Measurements from ENCODE around the gene ZFYVE26.

Gene ZFYVE26

DNA sequence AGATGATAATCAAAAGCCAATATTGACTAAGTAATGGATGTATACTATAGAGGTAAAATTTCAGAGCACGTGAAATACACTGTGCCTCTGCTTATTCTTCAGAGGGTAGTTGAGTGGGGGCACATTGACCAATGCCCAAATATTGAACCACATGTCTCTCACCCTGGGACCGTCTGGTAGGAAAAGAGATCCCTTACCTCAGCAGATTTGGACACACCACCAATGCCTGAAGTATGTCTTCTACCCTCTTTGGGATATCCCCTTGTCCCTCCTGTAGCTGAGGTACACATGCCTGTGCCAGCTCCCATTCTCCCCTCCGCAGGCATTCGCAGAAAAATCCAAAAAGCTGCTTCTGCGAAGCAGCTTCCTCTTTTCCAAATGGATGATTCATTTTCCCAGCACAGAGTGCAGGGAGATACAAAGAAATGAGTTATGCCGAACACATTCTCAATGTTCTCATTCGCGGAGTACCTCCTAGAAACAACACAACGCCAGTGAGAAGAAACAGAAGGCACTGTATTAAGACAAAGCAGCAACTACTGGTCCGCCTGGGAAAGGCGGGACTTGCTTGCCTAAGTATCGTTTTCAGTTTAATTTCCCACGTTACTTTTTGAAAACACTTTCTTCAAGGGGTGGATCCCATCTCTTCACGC lies 691 bp downstream of the ZFYVE26 start:
- DNase-seq: no peak

DNA sequence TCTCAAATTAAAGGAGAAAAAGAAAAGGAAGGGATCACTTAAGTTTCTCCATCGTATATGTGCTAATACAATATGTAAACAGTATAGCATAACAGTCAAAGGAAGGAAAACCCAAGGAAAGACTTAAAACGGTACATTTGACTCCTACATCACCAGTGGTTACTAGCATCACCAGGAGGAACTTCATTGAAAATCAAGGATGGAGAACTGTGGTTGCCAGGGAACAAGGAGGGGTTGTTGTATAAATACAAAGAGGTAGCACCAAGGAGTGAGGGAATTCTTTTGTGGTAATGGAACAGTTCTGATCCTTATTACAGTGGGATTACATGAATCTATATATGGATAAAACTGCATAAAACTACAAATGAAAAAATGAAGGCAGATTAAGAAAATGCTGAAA lies 1.6 kb downstream of the ZFYVE26 start:
- no peak for DNase-seq

DNA sequence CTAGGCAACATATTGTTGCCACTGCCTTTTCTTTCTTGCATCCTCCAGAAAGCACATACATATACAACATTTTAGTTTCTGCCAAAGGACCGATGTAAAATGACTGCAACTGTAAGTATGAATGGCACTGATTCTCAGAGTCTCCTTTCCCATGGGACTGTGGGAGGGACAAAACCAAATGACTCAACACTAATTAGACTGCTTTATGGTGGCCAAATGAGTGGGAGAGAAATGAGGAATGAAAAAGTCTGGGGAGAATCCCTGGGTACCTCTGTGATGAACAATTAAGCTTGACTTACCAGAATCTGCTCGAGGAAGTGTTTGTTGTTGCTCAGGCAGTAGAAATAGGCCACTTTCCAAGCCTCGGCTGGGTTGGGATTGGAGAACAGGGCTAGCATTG lies 10.1 kb downstream of the ZFYVE26 start:
- no peak for DNase-seq

DNA sequence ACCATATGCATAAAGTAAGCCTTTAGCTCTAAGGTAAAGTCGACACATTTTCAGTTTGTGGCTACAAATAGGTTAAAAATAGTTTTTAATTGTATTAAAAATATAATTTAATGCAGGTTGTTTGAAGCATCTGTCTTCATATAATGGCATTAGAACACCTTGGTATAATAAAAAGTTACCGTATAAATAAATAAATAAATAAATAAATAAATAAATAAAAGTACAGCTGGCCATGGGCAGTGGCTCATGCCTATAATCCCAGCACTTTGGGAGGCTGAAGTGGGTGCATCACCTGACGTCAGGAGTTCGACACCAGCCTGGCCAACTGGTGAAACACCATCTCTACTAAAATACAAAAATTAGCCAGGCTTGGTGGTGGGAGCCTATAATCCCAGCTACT lies 15.6 kb downstream of the ZFYVE26 start:
- no peak for DNase-seq

DNA sequence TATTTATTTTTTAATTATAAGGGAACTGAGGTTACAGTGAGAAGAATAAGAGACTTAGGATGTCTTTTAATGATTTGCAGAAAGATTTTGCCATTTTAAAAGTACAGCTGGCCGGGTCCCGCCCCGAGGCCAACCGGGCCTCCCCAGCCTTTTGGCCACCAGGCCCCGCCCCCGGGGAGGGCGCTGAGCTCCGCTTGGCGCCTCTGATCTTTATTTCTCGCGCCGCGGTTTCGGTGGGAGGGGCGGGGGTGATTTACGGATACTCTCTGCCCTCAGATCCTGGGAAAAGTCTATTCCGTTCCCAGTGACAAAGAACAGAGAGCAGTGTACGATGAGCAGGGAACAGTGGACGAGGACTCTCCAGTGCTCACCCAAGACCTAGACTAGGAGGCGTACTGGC lies 17.7 kb downstream of the ZFYVE26 start:
- no peak for DNase-seq

DNA sequence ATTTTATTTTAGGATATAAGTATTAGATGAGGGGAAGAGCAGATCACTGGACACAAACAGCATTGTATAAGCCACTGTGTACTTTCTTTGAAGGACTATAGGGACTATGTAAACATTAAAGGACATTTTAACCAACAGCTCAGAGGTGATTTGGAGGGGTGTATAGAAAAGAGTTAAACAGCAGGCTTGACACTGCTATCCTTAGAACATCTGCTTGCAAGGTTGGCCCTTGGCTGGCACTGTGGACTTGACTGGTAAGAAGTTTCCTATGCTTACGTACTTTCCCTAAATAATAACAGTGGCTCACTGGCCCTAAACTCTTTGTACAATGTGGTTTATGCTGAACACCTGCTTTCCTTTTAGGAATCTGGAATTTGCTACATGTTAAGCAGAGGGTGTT lies 28.7 kb downstream of the ZFYVE26 start:
- DNase-seq: no peak

DNA sequence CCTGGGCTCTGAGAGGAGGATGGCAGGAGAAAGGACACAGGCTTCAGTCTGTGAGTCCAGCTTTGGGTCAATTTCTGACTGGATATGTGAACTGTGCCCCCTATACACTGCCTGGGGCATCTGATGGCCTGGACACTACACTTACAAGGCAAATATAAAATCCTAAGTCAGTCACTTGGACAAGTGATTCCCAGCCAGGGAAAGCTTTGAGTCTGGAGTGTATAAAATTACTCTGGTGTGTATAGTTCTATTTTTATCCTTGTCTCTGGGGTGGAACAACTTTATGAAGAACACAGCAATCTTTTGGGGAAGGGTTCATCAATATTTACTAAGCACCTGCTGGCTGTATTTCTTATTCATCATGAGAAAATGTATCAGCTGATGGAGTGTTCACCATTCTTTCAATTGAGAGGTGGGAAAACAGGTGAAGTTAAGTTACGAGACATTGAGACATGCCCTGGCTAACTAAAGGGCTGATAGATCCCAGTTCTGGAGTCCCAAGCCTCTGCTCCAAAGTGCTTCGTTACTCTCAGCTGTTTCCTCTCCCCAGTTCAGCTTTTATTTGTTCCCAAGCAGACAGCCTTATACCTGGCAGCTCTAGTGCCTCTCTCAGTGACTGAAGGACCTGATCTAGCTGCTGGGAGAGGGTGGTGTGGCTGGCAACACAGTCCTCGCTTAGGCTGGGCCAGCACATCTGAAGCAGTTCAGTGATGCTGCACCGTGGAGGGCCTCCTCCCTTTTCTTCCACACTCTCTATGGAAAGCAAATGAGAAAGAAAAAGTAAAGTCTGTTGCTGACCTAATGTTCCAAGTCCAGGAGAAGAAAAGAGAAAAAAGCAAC lies 30.9 kb downstream of the ZFYVE26 start:
- DNase-seq: no peak

DNA sequence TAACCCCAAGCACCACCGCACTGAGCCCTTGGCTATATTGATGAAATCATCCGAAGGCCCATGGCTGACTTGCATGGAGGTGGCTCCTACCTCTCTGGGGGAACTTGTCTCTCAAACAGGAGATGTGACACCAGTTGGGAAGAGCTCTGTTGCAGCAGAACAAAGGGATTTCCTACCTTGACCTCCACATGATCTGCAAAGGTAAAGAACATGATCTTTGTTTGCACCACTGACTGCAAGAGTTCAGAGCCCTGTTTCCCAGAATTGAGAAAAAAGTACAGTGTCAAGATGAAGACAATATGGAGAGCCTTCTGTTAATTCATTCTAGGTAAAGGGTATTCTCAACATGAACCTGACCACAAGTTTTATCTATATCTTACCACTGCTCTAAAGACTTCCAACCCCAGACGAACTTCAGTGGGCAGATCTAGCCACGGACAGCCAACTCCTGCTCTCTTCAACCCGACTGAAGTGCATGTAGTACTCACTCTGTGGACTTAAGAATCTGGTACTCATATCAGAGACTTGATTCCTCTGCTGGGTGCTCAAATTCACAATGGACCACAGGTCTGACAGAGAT lies 32.1 kb downstream of the ZFYVE26 start:
- no peak for DNase-seq

DNA sequence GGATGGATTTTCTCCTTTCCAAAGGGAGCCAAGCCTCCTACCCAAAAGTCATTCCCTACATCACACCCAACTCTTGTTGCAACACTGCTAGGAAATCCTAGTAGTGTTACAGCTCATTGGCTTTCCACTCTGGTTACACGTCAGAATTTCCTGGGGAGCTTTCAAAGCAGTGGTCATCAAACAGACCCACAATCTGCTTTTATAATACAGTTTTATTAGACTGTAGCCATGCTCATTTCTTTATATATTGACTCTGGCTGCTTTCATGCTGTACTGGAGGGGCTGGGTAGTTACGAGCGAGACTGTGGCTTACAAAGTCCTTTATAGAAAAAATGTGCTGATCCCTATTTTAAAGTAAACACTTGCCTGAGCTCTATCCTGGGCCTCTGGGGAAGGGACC lies 34.3 kb downstream of the ZFYVE26 start:
- DNase-seq: no peak

DNA sequence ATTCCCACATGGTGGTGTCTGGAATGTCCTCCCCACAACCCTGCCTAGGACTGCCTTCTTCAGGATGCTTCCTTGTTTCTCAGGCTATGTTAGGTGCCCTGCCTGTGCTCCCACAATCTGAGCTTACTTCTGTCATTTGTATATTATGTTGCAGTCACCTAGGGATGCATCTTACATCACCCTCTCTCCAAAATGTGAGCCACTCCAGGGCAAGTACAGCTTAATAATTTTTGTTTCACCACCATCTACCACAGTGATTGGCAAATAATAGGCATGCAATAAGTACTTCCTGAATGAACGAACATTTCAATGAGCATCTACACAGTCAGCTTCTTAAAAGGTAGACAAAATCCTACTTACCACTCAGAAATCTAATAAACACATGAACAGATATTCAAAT lies 37.6 kb downstream of the ZFYVE26 start:
- DNase-seq: no peak

DNA sequence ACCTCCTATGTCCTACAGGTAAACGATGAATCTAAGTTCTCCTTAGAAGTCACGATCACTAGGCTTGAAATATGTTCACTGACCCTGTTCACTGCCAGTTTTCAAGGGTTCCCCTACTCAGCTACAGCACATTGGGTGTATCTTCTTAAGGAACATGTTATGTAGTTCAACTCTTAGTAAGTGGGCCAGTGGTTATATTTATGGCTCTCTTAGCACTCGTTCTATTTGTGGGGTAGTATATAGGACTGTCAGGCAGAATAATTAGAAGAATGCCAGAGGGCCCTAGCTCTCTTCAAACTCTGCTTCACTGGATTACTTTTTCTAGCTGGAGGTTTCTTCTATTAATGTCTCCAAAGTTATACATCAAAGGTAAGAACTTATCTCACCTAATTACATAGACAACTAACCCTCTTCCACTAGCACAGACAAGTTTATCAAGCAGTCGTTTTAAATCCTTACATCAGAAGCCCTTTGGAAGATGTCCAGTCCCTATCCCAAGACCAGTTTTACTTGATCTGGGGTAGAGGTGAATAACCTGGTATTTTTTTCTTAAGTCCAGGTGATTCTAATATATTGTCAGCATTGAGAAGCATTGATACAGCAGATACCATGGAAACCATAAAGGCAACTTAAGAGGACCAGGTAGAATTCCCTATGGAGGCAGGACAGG lies 39.6 kb downstream of the ZFYVE26 start:
- DNase-seq: no peak

DNA sequence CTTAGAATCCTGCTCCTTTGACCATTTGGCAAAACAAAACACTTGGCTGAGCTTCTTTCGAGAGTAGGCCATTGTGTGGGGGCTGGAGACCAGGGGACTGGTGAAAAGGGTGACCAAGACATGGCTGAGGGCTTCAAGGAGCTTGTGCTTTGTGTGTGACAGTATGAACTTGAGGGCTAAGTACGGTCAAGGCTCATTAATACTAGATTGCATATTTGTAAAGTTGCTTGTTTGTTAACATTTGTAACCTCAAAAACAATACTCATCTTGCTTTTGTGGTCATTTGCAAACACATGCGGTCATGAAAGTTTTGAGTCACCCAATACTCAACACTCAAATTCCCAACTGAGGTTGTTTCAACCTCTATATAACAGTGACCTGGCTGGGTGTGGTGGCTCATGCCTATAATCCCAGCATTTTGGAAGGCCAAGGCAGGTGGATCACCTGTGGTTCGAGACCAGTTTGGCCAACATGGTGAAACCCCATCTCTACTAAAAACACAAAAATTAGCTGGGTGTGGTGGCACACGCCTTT lies 42.5 kb downstream of the ZFYVE26 start:
- DNase-seq: no peak

DNA sequence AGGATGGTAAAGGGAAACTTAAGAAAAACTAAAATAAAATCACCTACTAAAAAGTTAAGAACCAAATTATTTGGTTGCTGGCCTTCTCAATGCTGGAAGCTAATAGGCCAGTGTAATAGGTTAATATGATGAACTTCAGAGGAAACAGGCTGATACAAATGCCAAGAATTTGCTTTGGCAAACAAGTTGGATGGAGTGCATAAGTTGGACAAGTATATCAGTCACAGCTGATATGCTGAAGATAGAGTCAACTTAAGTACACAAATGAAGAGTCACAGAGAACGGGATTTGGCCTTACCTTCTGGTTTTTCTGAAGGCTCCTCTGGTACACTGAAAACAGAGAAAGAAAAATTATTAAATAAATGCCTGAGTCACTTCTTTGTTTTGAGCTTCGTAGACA lies 48.2 kb downstream of the ZFYVE26 start:
- DNase-seq: no peak

DNA sequence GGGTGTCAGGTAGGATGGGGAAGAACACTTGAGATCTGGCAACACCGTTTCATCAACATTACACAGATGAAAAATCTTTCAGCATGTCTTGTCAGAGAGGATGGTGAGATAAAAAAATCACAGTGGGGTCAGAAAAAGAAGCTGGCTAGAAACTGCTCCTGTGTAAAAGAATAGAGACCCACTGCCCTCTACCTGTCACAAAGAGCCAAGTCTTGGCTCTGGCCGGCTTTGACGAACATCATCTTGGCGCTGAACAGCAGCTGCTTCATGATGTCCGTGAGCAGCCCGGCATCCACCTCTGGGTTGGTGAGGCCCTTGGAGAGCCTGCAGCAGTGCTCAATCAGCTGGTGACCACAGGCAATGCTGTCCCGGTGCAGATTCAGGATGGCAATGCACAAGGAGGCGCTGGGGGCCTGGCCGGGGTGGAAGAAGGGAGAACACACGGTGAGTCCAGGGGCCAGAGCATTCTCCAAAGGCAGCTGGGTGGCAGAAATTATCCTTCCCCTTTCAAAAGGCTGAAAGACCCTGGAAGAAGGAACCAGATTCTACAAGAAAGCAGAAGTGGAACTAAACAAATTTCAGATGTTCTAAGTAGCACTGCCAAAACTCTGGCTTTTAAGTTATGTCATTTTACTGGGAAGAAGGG lies 50.2 kb downstream of the ZFYVE26 start:
- DNase-seq: no peak

DNA sequence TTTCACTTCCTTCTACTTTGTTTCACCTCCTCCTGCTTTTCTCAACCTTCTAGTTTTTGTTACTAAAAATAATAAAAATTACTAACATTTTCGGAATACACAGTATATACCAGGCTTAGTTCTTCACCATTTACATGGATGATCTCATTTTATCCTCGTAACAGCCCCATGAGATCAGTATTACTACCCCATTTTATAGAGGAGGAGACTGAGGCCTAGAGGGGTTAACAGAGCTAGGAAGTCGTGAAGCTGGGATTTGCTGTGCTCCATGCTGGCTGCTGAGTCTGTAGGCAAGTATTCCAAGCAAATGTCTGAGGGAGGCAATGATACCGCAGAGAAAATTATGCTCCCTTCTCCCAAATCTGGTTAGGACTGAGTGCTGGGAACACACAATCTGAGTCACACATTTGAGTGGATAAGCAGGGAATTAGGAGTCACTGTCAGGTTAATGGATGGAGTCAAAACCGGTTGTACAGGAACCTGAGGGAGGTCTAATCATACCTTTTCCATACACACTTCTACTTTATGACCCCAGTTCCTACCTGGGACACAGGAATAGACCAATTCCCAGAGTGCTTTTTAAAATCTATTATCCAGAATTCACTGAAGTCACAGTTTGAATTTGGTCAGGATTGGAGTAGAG lies 51.1 kb downstream of the ZFYVE26 start:
- DNase-seq: no peak

DNA sequence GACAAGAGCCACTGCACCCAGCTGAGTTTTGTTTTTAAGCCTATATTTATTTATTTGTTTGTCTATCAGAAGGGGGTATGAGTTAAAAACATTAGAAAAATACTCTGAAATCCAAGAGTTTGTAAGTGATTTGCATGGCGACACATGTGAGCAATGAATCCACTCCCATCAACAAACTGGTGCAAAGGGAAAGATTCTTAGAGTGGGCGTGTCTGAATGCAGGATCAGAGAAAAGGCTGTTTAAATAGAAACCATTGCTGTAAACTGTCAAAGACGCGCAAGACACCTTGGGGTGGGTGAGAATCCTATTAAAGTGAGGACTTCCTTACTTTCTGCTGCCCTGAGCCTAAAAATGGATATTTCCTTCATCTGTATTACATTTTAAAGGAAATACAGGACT lies 51.9 kb downstream of the ZFYVE26 start:
- no peak for DNase-seq

DNA sequence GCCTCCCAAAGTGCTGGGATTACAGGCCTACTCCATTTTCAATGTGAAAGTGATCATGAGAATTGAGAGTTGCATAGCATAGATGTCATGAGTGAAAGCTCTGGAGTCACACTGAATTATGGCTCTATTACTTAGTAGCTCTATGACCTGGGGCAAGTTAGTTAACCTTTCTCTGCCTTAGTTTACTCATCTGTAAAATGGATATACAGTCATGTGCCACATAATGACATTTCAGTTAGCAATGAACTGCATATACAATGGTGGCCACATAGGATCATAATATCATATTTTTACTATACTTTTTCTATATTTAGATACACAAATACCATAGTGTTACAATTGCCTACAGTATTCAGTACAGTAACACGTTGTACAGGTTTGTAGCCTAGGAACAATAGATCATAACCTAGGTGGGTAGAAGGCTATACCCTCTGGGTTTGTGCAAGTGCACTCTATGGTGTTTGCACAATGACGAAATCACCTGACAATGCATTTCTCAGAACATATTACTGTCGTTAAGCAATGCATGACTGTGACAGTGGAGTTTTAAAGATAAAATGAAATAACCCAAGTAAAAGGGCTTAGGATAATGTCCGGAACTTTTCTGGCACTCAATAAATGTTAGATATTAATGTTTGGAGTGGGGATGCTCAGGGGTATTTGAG lies 53.1 kb downstream of the ZFYVE26 start:
- no peak for DNase-seq

DNA sequence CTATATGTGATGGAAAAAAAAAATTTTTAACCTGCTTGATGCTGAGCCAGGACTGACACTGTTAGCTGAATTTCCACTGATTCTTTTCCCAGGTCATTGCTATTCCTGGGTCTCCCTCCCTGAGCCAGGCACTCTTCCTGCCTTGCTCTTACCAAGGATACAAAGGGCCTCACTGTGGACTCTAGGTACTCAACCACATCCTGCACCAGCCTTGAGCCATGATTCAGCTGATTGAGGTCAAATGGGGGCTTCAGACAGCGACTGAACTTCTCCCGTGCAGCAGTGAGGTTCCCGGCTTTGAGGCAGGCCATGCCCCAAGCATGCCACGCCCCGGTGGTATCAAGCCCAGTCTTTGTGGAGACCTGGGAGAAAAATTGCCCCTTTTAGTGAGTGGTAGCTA lies 54.3 kb downstream of the ZFYVE26 start:
- no peak for DNase-seq

DNA sequence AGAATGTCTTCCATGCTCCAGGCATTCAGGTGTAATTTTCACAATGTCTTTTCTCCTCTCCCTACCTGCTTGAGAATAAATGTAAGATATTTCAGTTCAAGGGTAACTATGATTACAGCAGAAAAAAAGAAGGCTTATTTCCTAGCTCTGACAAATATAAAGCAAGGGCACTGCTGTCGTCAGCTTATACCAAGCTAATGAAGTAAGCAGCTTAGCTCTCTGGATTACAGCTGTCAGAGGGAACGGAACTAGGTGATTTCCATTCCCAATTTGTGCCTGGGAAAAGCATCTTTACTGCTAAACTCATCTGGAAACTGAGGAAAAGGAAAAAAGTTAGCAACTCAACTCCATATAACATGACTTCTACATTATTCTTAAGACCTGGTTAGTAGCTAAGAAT lies 56.5 kb downstream of the ZFYVE26 start:
- no peak for DNase-seq

DNA sequence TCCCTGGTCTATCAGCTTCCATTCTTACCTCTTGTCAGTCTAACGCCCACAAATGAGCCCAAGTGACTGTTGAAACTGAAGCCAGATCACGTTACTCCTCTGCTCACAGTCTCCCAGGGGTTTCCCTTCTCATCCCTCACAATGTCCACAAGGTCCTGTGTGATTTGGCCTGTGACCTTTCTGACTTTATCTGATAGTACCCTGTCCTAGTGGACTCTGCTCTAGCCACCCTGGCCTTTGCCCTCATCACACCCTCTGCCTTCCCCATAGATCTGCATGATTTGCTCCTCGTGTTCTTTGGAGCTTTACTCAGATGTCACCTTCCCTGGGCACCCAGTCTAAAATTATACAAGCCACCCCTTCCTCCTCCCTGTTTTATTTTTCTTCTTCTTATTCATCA lies 59.2 kb downstream of the ZFYVE26 start:
- no peak for DNase-seq

DNA sequence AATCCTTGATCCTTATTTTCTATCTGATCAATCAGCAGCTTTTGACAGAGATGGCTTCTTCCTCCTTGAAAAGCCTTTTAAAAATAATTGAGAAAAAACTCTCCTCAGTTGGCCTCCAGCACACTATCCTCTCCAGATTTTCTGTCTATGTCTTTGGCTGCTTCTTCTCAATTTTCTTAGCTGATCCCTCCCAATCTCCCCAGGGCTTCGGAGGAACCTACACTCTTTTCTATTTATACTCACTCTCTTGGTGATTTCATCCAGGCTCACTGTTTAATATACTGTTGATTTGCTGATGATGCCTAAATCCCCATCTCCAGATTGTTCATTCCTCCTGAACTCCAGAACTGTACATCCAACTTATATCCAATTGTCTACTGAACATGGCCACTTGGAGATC lies 59.9 kb downstream of the ZFYVE26 start:
- no peak for DNase-seq
